GM18499 (cell line): Measurements from ENCODE around the gene ENGASE.
"Not testable (repeated sequence)": the region's sequence is repeated elsewhere in the genome, so short reads cannot be mapped to it uniquely, and the experiment has no call there.

Source experiments
- ATAC-seq: cut with Tn5 transposase; IDR thresholded peaks from one replicate; pipeline ENCODE4 v1.9.1; 2021; ENCODE audit warnings: moderate number of reproducible peaks; ENCODE audit not compliant: insufficient read depth, unreplicated experiment

Gene ENGASE

DNA sequence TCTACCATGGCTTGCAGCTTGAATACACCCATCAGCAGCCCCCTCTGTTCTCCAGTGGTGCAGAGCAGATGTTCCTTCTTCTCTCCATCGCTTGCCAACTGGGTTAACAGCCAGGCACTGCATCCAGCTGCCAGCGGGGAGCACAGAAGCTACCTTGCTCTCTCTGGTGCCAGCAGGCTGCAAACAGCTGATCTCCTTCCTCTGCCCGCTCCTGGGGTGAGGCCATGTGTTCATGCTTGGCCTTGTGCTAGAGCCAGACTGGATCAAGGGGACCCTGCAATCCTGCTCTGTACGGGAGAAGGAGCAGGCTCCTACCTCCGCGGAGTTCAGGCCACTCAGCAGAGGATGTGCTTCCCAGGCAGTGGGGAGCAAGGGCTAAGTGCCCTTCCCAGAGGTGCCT is 24.1 kb upstream of the ENGASE start:
- ATAC-seq, result no peak

DNA sequence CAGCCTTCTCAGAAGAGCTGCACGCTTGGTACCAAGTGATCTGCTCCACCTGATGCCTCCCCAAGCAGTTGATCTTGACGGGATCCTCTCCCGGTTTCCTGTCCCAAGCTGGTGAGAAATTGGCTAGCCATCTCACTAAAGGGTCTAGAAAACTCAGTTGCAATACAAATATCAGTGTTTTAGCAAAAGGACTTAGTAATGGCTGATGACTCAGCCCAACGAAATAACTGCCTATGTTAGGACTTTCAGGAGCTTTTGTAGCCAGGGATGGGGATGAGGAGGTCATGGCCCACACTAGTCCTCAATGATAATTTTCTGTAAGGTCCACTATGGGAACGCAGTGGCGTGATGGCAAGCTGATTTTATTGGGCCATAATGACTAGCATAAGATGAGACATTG is 23.3 kb upstream of the ENGASE start:
- no peak for ATAC-seq

DNA sequence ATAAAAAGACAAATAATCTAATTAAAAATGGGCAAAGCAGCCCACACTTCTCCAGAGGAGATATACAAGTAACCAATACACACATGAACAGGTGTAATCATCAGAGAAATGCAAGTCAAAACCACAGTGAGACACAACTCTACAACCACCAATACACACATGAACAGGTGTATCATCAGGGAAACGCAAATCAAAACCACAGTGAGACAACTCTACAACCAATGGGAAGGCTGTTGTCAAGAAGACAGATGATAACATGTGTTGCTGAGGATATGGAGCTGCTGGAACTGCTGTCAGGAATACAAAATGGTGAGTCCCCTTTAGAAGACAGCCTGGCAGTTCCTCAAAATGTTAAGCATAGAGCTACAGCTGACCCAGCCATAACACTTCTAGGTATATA is 22.5 kb upstream of the ENGASE start:
- ATAC-seq, result no peak

DNA sequence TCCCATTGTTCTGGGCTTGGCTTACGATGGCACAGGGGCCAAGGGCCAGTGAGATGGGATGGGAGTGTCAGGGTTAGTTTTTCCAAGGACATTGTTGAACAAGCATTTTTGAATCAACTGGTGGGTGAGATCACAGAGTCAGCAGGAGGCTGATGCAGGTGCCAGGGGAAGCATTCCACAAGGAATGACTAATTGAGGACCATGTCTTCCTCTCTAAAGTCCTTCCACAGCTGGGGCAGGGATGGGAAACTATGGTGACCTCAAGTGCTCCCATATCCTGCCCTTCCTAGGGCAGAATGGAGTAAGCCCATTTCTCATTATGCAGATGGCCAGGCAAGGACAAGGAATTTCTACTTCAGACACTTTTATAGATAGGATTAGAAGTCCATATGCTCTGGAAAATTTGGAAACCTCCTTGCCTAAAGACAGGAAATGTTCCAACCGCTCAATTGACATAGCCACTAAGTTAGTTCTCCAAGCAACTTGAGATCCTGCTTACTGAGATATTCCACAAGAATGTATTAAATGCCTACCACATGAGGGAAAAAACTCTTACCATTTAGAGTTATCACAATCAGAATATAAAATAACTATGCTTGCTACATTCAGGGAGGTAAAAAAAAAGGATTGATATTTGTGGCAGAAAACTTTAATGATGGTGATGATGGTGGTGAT is 21.2 kb upstream of the ENGASE start:
- no peak for ATAC-seq

DNA sequence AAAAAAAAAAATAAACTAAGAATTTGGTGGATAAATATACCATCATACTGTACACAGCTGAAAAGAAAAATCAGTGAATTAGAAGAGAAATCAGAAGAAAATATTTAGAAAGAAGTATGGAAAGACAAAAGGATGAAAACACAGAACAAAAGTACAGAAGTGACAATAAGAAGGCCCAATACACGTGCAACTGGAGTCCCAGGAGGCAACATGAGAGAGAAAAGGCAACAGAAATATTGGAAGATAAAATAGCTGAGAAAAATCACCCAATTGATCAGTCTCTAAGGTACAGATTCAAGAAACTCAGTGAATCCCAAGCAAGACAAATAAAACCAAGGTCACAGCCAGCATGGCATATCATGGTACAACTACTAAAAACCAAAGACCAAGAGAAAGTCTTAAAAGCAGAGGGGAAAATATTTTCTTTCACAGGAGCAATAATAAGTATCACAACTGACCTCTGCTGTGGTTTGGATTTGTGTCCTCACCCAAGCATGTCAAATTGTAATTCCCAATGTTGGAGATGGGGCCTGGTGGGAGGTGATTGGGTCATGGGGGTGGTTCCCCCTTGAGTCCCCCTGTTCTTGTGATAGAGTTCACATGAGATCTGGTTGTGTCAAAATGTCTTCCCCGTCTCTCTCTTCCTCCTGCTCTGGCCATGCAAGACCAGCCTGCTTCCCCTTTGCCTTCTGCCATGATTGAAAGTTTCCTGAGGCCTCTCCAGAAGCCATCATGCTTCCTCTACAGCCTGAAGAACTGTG is 20.2 kb upstream of the ENGASE start:
- ATAC-seq, result no peak

DNA sequence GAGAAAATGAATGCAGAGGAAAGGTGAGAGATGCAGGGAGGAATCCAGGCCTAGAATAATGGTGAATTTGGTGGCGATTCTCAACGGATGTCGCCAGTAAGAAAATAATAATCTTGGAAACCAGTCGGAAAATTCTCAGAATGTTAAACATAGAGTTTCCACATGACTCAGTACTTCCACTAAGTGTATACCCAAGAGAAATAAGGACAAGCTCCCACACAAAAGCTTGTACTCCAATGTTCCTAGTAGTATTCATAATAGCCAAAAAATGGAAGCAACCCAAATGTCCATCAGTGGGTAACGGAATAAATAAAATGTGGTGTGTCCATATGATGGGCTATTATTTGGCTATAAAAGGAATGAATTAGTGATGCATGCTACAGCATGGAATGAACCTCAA is 19.4 kb upstream of the ENGASE start:
- ATAC-seq, result no peak

DNA sequence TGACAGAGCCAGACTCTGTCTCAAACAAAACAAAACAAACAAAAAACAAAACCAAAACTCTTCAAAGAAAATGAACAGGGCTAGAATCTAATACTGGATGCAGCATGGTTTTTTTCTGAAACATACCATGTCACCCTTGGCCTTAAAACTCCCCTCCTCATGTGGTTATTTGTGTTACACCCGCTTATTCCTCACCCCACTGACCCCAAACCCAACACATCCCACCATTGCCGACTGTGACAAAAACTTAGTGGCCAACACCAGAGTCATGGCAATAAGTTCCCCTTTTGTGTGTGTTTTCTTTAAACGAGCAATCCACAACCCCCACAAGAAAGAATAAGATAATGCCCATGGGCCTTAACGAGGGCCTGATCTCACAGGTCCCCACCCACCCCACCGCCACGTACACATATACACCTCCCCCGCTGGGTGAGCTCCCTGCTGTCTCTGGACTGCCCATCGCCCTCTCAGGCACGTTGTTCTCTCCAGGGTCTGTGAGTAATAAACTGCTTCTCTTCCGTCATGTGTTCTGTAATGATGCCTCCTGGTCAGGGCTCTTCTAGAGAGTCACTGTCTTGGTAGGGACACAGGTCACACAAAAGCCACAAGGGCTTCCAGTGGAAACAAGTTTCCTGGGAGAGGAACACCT is 16.8 kb upstream of the ENGASE start:
- ATAC-seq, result no peak

DNA sequence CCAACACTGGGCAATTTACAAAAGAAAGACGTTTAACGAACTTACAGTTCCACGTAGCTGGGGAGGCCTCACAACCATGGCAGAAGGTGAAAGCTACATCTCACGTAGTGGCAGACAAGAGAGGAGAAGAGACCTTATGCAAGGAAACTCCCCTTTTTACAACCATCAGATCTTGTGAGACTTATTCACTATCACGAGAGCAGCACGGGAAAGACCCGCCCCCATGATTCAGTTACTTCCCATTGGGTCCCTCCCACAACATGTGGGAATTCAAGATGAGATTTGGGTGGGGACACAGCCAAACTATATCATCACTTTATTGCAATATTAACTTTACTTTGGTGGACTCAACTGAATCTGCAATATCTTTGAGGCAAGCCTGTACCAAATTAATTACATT is 11.9 kb upstream of the ENGASE start:
- ATAC-seq, result no peak

DNA sequence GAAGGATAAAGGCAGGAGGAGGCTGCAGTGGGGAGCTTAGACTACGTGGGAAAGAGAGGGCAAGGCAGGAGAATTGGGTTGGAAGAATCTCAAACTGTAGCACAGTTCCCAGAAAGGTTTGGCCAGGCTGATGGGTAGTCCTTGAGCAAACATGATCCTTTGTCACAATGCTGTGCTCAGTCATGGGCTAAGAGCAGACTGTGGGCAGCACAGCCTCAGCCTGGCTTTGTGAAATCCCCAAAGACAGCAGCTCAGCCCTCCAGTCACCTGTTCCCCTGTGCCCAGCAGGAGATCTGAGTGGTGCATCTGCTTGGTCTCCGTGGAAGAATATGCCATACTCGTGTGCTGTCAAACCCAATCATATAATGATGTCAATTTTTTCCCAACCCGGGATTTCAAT is 10.6 kb upstream of the ENGASE start:
- no peak for ATAC-seq

DNA sequence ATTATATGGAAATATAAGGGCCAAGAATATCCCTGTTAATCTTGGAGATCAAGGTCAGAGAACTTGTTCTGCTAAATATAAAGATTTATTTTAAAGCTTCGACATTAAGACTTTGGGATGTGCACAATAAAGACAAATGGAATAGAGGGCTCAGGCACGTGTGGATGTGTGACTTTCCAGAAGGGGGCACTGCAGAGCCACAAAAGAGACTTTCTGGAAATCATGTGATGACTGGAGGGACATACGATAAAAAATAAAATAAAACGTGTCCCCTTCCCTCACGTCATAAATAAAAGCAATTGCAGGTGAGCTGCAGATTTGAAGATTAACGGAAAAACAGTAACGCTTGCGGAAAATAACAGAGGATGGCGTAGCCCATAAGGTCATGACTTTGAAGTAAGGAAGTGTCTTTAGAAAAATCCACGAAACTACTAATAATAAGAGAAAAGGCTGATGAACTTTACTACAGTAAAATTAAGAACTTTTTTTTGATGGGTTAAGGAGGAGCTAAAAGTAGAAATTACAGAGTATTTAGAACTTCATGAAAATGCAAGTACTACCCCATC is 9.4 kb upstream of the ENGASE start:
- no peak for ATAC-seq

DNA sequence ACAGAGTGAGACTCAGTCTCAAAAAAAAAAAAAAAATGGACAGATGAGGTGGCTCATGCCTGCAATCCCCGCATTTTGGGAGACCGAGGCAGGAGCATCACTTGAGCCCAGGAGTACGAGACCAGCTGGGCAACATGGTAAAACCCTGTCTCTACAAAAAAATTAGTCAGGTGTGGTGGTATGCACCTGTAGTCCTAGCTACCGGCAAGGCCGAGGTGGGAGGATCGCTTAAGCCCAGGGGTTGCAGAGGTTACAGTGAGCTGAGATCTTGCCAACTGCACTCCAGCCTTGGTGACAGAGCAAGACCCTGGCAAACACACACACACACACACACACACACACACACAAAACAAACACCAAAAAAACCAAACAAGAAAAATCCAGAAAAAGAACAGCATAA is 7.7 kb upstream of the ENGASE start:
- ATAC-seq, result no peak

DNA sequence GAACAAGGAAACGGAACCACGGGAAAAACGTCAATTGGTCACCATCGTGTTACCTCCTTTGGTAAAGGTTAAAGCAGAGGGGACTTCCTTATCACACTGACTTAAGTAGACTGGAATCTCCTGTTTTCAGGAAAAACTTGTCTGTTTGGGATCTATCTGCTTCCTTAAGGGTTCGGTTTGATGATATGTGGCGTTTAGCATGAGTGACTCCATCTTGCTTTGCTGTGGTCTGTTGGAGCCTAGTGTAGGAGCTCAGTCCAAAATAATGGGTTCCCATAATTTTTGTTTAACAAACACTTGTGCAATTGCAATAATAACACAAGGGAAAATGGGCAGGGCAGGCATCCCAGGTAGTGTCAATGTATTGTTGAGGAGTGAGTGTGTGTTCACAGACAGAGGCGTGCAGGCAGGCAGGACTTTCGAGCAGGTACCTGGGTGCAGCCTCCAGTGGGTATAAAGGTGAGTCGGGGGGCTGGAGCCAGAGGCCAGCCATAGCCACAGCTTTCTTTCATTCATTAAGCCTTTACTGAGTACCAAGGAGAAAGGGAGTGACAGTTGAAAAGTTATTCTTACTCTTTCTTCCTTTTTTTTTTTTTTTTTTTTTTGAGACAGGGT is 4.3 kb upstream of the ENGASE start:
- ATAC-seq, result no peak

DNA sequence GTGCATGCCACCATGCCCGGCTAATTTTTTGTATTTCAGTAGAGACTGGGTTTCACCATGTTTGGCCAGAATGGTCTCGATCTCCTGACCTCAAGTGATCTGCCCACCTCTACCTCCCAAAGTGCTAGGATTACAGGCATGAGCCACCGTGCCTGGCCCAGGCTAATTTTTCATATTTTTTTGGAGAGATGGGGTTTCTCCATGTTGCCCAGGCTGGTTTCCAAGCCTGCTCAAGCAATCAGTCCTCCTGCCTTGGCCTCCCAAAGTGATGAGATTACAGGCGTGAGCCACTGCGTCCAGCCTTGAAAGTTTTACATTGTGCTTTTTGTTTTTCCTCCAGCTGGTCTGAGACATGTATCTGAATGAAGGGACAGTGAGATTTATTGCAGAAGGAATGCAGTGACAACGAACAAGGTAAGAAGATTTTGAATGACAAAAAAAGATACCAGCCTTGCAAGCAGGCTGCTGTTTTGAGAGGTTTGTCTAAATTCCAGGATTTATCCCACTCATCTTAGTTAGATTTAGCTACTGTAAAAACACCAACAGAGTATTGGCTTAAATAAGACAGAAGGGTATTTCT is 3.4 kb upstream of the ENGASE start:
- ATAC-seq, result no peak

DNA sequence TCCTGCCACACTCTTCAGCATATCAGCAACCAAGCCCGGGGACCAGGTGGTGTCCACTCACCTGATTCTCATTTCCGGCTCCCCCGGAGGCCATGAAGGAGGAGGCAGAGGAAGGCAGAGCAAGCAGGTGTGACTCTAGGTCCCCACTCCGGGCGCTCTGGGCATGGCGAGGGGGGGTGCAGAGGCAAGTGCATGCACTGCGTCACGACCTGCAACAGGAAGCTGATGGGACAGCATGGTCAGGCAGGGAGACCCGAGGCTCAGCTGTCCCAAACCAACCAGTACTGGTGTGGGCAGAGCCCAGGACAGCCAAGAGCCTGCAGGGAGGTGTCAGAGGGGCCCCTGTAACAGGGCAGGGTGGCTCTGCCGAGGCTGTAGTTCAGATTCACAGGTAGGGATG is 2.1 kb upstream of the ENGASE start:
- no peak for ATAC-seq

DNA sequence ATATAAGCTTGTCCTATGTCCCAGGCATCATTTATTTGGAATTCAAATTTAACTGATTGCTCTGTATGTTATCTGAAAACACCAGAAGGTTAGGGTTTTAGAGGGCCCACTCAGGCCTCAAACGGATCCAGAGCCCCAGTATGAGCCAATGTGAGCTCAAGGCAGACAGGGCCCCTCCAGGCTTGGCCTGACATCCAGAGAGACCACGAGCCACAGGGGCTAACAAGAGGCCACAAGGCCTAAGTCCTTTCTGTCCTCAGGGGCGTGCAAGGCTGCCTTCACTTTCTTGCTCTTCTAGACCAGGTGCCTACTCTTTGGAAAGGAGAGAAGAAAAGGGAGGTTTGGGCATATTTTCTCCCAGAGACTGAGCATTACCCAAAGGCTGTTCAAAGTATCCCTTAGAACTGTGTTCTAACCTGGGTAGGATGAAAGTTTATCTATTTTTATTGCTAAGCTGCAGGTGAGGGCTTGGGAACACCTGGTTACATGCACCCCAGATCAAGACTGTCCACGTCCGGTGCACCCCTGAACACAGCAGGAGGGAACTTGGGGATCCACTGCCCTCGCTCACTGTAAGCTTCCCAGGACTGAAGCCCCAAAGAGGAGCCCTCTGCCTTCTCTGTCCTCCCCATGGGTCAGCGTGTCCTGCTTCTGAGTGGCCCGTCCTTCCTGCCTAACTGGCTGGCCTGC is 1.5 kb upstream of the ENGASE start:
- no peak for ATAC-seq

DNA sequence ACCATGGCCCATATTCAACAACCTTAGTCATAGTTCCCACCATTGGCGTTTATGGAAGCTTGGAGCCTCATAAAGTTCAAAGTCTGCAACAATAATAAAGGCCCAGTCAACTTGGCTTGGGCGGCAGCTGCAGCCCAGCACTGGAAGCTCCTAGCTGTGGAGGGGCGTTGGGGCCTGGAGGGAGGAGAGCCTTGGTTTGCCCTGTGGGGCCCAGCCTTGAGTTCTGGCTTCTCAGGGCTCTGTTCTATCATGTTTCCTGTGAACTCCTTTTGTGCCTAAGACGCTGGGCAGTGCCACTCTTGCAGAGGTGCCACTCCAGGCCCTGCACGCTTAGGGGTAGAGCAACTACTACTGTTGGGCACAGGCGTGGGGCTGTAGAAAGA is 927 bp upstream of the ENGASE start:
- ATAC-seq, result no peak

DNA sequence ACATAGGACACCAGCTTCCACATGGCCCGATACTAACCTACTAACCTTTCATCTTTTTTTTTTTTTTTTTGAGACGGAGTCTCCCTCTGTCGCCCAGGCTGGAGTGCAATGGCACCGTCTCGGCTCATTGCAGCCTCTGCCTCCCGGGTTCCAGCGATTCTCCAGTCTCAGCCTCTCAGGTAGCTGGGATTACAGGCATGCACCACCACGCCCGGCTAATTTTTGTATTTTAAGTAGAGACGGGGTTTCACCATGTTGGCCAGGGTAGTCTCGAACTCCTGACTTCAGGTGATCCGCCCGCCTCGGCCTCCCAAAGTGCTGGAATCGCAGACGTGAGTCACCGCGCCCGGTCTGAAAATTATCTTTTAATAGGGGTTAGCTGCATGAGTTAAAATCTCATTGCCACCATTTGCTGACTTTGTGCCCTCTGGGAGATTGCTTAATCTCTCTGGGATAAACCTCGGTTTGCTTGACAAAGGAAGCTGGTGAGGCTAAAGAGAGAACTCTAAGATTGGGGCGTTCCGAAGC is 439 bp upstream of the ENGASE start:
- ATAC-seq, result not testable (repeated sequence)

DNA sequence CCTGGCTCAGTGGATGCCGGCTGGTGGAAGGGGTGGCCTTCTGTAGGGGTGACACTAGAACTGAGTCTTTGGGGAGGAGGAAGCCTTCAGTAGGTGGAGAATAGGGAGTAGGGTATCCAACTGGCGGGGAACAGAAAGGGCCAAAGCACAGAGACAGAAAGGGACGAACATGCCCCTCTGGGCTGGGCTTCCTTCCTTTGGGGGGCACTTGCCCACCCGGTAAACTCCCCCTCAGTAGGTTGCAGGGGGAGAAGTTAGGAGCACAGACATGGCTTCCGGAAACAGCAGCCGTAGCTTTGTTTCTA is 774 bp downstream of the ENGASE start:
- ATAC-seq, result no peak

DNA sequence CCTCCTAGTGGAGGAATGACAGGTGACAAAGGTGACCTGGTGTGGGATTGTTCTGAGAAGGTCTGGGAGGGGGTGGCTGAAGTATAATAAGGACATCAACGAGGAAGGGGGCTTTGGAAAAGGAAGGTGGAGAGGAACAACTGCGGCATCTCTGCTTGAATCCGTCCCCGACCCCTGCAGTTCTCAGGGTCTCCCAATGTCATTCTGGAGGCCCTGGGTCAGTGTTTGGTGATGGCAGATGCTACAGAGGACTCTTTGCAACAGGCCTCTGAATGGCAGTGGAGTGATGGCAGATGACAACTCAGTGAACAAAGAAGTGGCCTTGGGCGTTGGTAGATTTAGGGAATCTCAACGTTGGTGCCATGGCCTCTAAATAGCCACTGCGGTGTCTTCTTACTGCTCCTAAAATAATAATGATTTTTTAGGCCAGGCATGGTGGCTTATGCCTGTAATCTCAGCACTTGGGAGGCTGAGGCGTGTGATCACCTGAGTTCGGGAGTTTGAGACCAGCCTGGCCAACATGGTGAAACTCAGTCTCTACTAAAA is 1.3 kb downstream of the ENGASE start:
- no peak for ATAC-seq

DNA sequence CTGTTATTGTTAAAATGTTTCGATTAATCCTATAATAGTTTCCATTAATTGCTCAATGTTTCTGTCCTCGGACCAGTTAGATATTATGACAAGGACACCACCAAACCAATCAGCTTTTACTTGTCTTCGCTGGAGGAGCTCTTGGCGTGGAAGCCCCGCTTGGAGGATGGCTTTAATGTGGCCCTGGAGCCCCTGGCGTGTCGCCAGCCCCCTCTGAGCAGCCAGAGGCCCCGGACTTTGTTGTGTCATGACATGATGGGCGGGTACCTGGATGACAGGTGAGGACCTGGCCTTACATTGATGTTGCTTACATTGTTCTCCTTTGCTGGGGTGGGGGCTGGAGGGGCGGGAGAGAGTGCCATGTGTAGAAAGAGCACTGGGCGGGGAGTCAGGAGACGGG is 3.0 kb downstream of the ENGASE start:
- no peak for ATAC-seq
